ENCODE data around the gene RPS27L. TPM values are rescaled to one million over a fixed set of nuclear protein-coding genes. Genes with fewer than 3 reads are reported as not detected.

The RPS27L gene
- total and polyA plus RNA-seq, 12 donors, result 45.1 to 294 (median 197) TPM

GRCh38 chr15:63186065-63186464 is 28.8 kb upstream of the RPS27L start:
- H3K9me3 ChIP-seq (replicated peaks in 1 of 3), result no peaks in the 10 kb centered on the region
- H3K36me3 ChIP-seq (replicated peaks in 1 of 2), result no peaks in the 10 kb centered on the region
- no peak for DNase-seq
- H3K27ac ChIP-seq, result no peak overlapping the region
- intact Hi-C loops (cut with DNase I), result no loop called here
- H3K4me1 ChIP-seq (replicated peaks in 1 of 2), result peaks cover 0 to 15% of the 10 kb centered on the region in 2 donors
- no peaks in the 10 kb centered on the region for H3K27me3 ChIP-seq
- TF ChIP-seq, protein P1, sequence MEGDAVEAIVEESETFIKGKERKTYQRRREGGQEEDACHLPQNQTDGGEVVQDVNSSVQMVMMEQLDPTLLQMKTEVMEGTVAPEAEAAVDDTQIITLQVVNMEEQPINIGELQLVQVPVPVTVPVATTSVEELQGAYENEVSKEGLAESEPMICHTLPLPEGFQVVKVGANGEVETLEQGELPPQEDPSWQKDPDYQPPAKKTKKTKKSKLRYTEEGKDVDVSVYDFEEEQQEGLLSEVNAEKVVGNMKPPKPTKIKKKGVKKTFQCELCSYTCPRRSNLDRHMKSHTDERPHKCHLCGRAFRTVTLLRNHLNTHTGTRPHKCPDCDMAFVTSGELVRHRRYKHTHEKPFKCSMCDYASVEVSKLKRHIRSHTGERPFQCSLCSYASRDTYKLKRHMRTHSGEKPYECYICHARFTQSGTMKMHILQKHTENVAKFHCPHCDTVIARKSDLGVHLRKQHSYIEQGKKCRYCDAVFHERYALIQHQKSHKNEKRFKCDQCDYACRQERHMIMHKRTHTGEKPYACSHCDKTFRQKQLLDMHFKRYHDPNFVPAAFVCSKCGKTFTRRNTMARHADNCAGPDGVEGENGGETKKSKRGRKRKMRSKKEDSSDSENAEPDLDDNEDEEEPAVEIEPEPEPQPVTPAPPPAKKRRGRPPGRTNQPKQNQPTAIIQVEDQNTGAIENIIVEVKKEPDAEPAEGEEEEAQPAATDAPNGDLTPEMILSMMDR (IDR thresholded peaks at IDR 0.05), result no peak
- TF ChIP-seq POLR2A (IDR thresholded peaks at IDR 0.05), result no peak
- H3K4me3 ChIP-seq, result no peak overlapping the region
- WGBS, 4 donors, result 35 to 87% (median 60%) methylated on average over 2 of the region's 2 CpGs

DNA sequence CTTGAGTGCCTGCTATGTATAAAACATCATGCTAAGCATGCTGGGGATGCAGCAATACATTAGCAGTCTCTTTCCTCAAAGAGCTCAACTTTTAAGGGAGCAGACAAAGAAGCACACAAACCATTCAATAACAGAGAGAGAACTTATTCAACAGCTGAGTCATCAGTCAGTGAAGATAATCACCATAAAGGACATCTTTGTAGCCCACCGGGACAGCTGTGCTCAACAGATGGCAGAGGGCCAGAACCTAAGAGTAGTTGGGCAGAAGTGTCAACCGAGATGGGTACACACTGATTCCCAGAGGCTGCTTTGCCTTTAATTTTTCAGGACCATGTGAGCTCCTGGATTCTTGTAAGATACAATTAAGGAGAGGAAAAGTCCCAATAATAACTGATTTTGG is 27.9 kb upstream of the RPS27L start:
- H3K27ac ChIP-seq, result no peak overlapping the region
- no peaks in the 10 kb centered on the region for H3K27me3 ChIP-seq
- peaks cover 0 to 6% of the 10 kb centered on the region in 2 donors for H3K4me1 ChIP-seq (replicated peaks in 1 of 2)
- 44 to 64% (median 54%) methylated on average over 2 of the region's 2 CpGs for WGBS, 4 donors
- no peaks in the 10 kb centered on the region for H3K9me3 ChIP-seq (replicated peaks in 1 of 3)
- TF ChIP-seq, protein P1 (IDR thresholded peaks at IDR 0.05), result no peak
- no peak for TF ChIP-seq POLR2A (IDR thresholded peaks at IDR 0.05)
- no peak for DNase-seq
- H3K36me3 ChIP-seq (replicated peaks in 1 of 2), result no peaks in the 10 kb centered on the region
- no peak overlapping the region for H3K4me3 ChIP-seq
- intact Hi-C loops (cut with DNase I), result no loop called here

DNA sequence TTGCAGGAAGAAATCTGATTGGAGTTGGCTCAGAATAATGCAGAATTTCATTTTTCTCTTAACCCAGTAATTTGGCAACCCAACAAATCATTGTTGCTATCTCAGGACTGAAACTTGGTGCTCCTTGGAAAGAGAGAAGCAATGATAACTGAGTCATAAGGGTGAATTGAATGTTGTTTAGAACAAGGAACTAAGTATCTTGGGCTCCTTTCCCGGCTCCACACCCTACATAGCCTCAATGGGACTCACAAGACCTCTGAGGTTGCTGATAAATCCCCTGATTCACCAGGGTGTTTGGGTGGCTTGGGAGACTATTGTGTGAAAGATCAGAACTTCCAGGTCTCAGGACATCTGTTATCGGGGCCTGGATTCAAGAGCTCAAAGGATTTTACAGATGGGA is 24.4 kb upstream of the RPS27L start:
- intact Hi-C loops (cut with DNase I), result no loop called here
- H3K4me3 ChIP-seq, result no peak overlapping the region
- no peaks in the 10 kb centered on the region for H3K9me3 ChIP-seq (replicated peaks in 1 of 3)
- no peaks in the 10 kb centered on the region for H3K4me1 ChIP-seq (replicated peaks in 1 of 2)
- no peak overlapping the region for H3K27ac ChIP-seq
- no peaks in the 10 kb centered on the region for H3K36me3 ChIP-seq (replicated peaks in 1 of 2)
- TF ChIP-seq POLR2A (IDR thresholded peaks at IDR 0.05), result no peak
- TF ChIP-seq, protein P1 (IDR thresholded peaks at IDR 0.05), result no peak
- 69 to 81% (median 73%) methylated on average over 2 of the region's 2 CpGs for WGBS, 4 donors
- DNase-seq, result no peak
- H3K27me3 ChIP-seq, result no peaks in the 10 kb centered on the region

DNA sequence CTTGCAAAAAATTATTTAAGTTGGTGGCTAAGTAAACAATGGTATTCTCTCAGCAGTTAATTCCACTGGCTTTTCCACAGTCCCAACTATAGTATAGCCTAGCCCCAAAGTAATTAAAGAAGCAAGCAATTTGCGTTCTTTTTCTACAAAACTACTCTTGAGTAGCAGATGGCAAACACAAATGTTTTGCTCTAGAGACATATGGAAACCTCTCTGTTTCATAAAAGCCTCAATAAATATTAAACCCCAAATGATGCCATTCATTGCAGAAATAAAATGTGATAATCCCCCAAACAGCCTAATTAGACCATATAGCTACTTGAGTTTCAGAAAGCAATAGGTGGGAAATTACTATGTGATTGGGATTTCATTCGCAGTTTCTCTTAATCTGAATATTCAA is 23.5 kb upstream of the RPS27L start:
- Histone ChIP-seq H3K4me3 (no peak overlapping the region), H3K36me3 (replicated peaks in 1 of 2) (no peaks in the 10 kb centered on the region), H3K9me3 (replicated peaks in 1 of 3) (no peaks in the 10 kb centered on the region), H3K27me3 (no peaks in the 10 kb centered on the region), H3K4me1 (replicated peaks in 1 of 2) (no peaks in the 10 kb centered on the region), H3K27ac (no peak overlapping the region)
- intact Hi-C loops (cut with DNase I), result no loop called here
- 90 to 100% (median 99%) methylated on average over 2 of the region's 2 CpGs for WGBS, 4 donors
- TF ChIP-seq POLR2A (IDR thresholded peaks at IDR 0.05), result no peak
- TF ChIP-seq, protein P1 (IDR thresholded peaks at IDR 0.05), result no peak
- no peak for DNase-seq

Measured in adrenal gland (tissue), 12 donors.